ENCODE data around the gene PCARE.

DNA sequence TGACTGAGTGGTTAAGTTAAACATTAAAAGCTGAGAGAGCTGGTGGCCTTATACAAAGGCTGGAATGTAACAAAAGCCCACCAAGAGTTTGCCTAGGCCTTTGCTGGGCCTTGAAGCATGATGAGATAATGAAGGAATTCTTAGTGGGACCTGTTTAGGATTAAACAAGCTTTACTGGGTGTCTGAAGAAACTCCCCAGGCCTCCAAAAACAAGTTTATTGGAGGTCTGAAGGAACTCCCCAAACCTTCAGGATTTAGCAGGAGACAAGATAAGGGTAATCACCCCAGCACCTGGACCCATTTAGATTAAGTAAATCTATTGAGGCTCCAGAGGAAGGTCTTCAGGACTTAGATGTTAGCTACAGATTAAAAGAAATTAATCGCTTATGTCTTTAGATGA is 18.7 kb downstream of the PCARE start:
- no peak for TF ChIP-seq CTCF (conservative IDR thresholded peaks at IDR 0.05 in 1 of 2, IDR thresholded peaks at IDR 0.05 in 1 of 2; ENCODE audit: low read depth in 1 of 2, low read length in 2 of 2)
- TF ChIP-seq EZH2 (IDR thresholded peaks at IDR 0.05; ENCODE audit: low read length, missing control alignments): no peak

Measured in fibroblast of lung (primary cell).